H1 (cell line): ENCODE measurements around the gene GSTM3. TPM values are rescaled to one million over a fixed set of nuclear protein-coding genes. Genes with fewer than 3 reads are reported as not detected.
A peak's percentile ranks its signal among the peaks of the same experiment; 100 is the strongest.

Source experiments
- CTCF ChIA-PET: fragments of 300-600 bp; sonication (Branson Sonifier 250); formaldehyde crosslinking; loops from one replicate; lab custom pipeline; 2021; ENCODE audit not compliant: partially characterized antibody; lab: Charles Lee
- POLR2A ChIA-PET: fragments of 300-600 bp; sonication (Branson Sonifier 250); formaldehyde crosslinking; loops from one replicate; lab custom pipeline; 2021; ENCODE audit warnings: inconsistent platforms; ENCODE audit not compliant: partially characterized antibody; lab: Charles Lee
- DNase-seq, 2 experiments: peaks; one replicate each; pipeline versions ENCODE4 v3.0.0 to v3.0.0-alpha.2; 2010 to 2022; ENCODE audit warnings: low spot score in 2 of 2, low read depth in 1 of 2, mixed read lengths in 1 of 2
- FAIRE-seq: peaks from 2 replicates; lab custom pipeline; 2011; peaks lifted over from hg19 to GRCh38; lab: Jason Lieb, UNC
- H2AFZ ChIP-seq: 2 replicates; pipeline ENCODE4 v1.8.1; 2012; ENCODE audit warnings: low read length, inconsistent platforms
- H2AK5ac ChIP-seq: 2 replicates; pipeline ENCODE4 v1.6.1; 2013; ENCODE audit warnings: low read depth, low read length
- H2BK120ac ChIP-seq: replicated peaks from 2 replicates; pipeline ENCODE3; 2013; ENCODE audit warnings: low read depth, low read length, inconsistent platforms
- H2BK12ac ChIP-seq: 2 replicates; pipeline ENCODE4 v1.6.1; 2013; ENCODE audit warnings: low read depth, low read length
- H2BK15ac ChIP-seq: 2 replicates; pipeline ENCODE4 v1.6.1; 2013; ENCODE audit warnings: low read length
- H2BK20ac ChIP-seq: 2 replicates; pipeline ENCODE4 v1.6.1; 2013; ENCODE audit warnings: low read length
- H2BK5ac ChIP-seq: 2 replicates; pipeline ENCODE4 v1.6.1; 2013; ENCODE audit warnings: low read depth, low read length
- H3K14ac ChIP-seq: 2 replicates; pipeline ENCODE4 v1.6.1; 2013; ENCODE audit warnings: inconsistent platforms; ENCODE audit not compliant: insufficient read length
- H3K18ac ChIP-seq: 2 replicates; pipeline ENCODE4 v1.6.1; 2013; ENCODE audit warnings: low read length; ENCODE audit errors: extremely low read depth
- H3K23ac ChIP-seq: 2 replicates; pipeline ENCODE4 v1.6.1; 2013; ENCODE audit warnings: inconsistent platforms; ENCODE audit not compliant: insufficient read length
- H3K23me2 ChIP-seq: 2 replicates; pipeline ENCODE4 v1.6.1; 2013; ENCODE audit warnings: low read depth, low read length
- H3K27ac ChIP-seq: 2 replicates; pipeline ENCODE4 v1.6.1; 2011; ENCODE audit warnings: low read depth, low read length, inconsistent platforms
- H3K27me3 ChIP-seq, 4 experiments: replicated peaks in 1 of 4; 1 replicate in 1 of 4; 2 replicates in 3 of 4; pipeline versions ENCODE4 v1.6.1 to v1.8.1; 2011 to 2013; ENCODE audit warnings: low read length in 3 of 4, mild to moderate bottlenecking in 3 of 4, inconsistent platforms in 2 of 4, mixed read lengths in 2 of 4, moderate library complexity in 1 of 4; ENCODE audit not compliant: control insufficient read depth in 3 of 4, insufficient read depth in 3 of 4; ENCODE audit errors: extremely low read depth in 1 of 4
- H3K36me3 ChIP-seq, 4 experiments: 2 replicates each; pipeline versions ENCODE4 v1.6.1 to v1.8.1; 2011 to 2013; ENCODE audit warnings: mild to moderate bottlenecking in 4 of 4, low read length in 3 of 4, moderate library complexity in 2 of 4, control low read depth in 1 of 4, inconsistent platforms in 1 of 4; ENCODE audit not compliant: insufficient read depth in 4 of 4, control insufficient read depth in 2 of 4
- H3K4ac ChIP-seq: replicated peaks from 2 replicates; pipeline ENCODE3; 2013; ENCODE audit warnings: low read length, low read depth, mixed read lengths, inconsistent platforms; ENCODE audit not compliant: insufficient read length
- H3K4me1 ChIP-seq, 4 experiments: replicated peaks in 1 of 4; 1 replicate in 1 of 4; 2 replicates in 3 of 4; pipeline versions ENCODE4 v1.6.1 to v1.8.1; 2011 to 2013; ENCODE audit warnings: low read length in 3 of 4, inconsistent platforms in 2 of 4, mixed read lengths in 1 of 4; ENCODE audit not compliant: insufficient read depth in 4 of 4, control insufficient read depth in 3 of 4
- H3K4me2 ChIP-seq, 2 experiments: 2 replicates each; pipeline versions ENCODE4 v1.6.1 to v1.8.1; 2011 to 2013; ENCODE audit warnings: low read depth in 2 of 2, low read length in 2 of 2, control low read depth in 1 of 2, inconsistent platforms in 1 of 2, mild to moderate bottlenecking in 1 of 2; ENCODE audit not compliant: insufficient read depth in 1 of 2
- H3K4me3 ChIP-seq, 4 experiments: fragments of 200-600, 300-600 bp in 1 of 4; sonication (generic), shearing (Covaris generic), sonication (Bioruptor Twin) in 1 of 4; 2 replicates each; pipeline versions ENCODE4 v1.5.1 to v1.8.1; 2011 to 2016; ENCODE audit warnings: low read length in 4 of 4, low read depth in 3 of 4, control low read depth in 2 of 4, inconsistent platforms in 2 of 4, mild to moderate bottlenecking in 2 of 4, mixed read lengths in 1 of 4, moderate library complexity in 1 of 4; ENCODE audit not compliant: insufficient read depth in 2 of 4; ENCODE audit errors: extremely low read depth in 1 of 4
- H3K56ac ChIP-seq: replicated peaks from 2 replicates; pipeline ENCODE3; 2013; ENCODE audit warnings: low read depth, mild to moderate bottlenecking, mixed read lengths, low read length, inconsistent platforms; ENCODE audit not compliant: insufficient read length
- H3K79me1 ChIP-seq: 2 replicates; pipeline ENCODE4 v1.6.1; 2013; ENCODE audit warnings: low read depth, low read length, control low read depth
- H3K79me2 ChIP-seq, 2 experiments: 2 replicates each; pipeline versions ENCODE4 v1.6.1 to v1.8.1; 2012 to 2013; ENCODE audit warnings: low read length in 2 of 2, mild to moderate bottlenecking in 2 of 2, inconsistent platforms in 1 of 2; ENCODE audit not compliant: insufficient read depth in 2 of 2, control insufficient read depth in 1 of 2
- H3K9ac ChIP-seq, 4 experiments: replicated peaks in 1 of 4; 1 replicate in 1 of 4; 2 replicates in 3 of 4; pipeline versions ENCODE4 v1.6.1 to v1.8.1; 2011 to 2013; ENCODE audit warnings: low read depth in 3 of 4, low read length in 3 of 4, control low read depth in 2 of 4, mild to moderate bottlenecking in 2 of 4, moderate library complexity in 2 of 4, inconsistent platforms in 1 of 4; ENCODE audit errors: extremely low read depth in 1 of 4
- H3K9me3 ChIP-seq, 2 experiments: 2 replicates each; pipeline versions ENCODE4 v1.6.1 to v1.8.1; 2012 to 2013; ENCODE audit warnings: mild to moderate bottlenecking in 2 of 2, moderate library complexity in 2 of 2, control low read depth in 1 of 2, inconsistent platforms in 1 of 2, low read depth in 1 of 2, low read length in 1 of 2, mixed read lengths in 1 of 2; ENCODE audit not compliant: insufficient read depth in 2 of 2
- H4K20me1 ChIP-seq, 2 experiments: replicated peaks in 1 of 2; 2 replicates each; pipeline versions ENCODE3 to v1.8.1; 2011 to 2013; ENCODE audit warnings: inconsistent platforms in 2 of 2, low read length in 2 of 2, mild to moderate bottlenecking in 1 of 2; ENCODE audit not compliant: insufficient read depth in 2 of 2, control insufficient read depth in 1 of 2
- H4K5ac ChIP-seq: 2 replicates; pipeline ENCODE4 v1.6.1; 2013; ENCODE audit warnings: low read length, low read depth, mixed read lengths, inconsistent platforms; ENCODE audit not compliant: insufficient read length
- H4K8ac ChIP-seq: 2 replicates; pipeline ENCODE4 v1.8.0; 2013; ENCODE audit warnings: mild to moderate bottlenecking, moderate library complexity, low read length, inconsistent platforms; ENCODE audit not compliant: insufficient read depth; ENCODE audit errors: extremely low read depth
- H4K91ac ChIP-seq: replicated peaks from 2 replicates; pipeline ENCODE3; 2013; ENCODE audit warnings: low read length, mixed read lengths, inconsistent platforms; ENCODE audit not compliant: insufficient read length
- EP300 ChIP-seq, 2 experiments: IDR thresholded peaks; 1 replicate in 1 of 2; 2 replicates in 1 of 2; pipeline ENCODE4 v1.6.1; 2011 to 2012; ENCODE audit warnings: low read depth in 2 of 2, low read length in 2 of 2, mild to moderate bottlenecking in 2 of 2, borderline replicate concordance in 1 of 2, inconsistent platforms in 1 of 2, moderate library complexity in 1 of 2
- POLR2AphosphoS5 ChIP-seq: IDR thresholded peaks from 2 replicates; pipeline ENCODE4 v1.6.1; 2011; ENCODE audit warnings: low read depth, low read length
- TCF12 ChIP-seq: IDR thresholded peaks from 2 replicates; pipeline ENCODE4 v1.6.1; 2011; ENCODE audit warnings: low read depth, mild to moderate bottlenecking, low read length
- WGBS, 2 experiments: shearing (Covaris generic) in 1 of 2; methylation state at CpG; one replicate each; pipeline versions ENCODE4 v1.1.6 to v1.1.7; 2013 to 2015; ENCODE audit warnings: low lambda C conversion rate in 2 of 2, mixed read lengths in 2 of 2, inconsistent platforms in 1 of 2, low coverage in 1 of 2, missing lambda C conversion rate in 1 of 2; ENCODE audit not compliant: insufficient replicate concordance in 2 of 2, insufficient coverage in 1 of 2, insufficient read length in 1 of 2; ENCODE audit errors: extremely low coverage in 1 of 2, missing lambda C conversion rate in 1 of 2; 5-methylcytosine and 5-hydroxymethylcytosine counted together
- polyA plus RNA-seq, 7 experiments: library from polyadenylated mRNA; depleted of rRNA in 3 of 7; stranded (reverse) in 5 of 7; unstranded in 2 of 7; fragments of >200 nt in 5 of 7; fragments of 200-250 nt in 2 of 7; gene quantifications; 1 replicate in 5 of 7; 2 replicates in 1 of 7; 4 replicates in 1 of 7; pipeline versions ENCODE4 v1.2.1 to v1.2.3, GENCODE V29; 2011 to 2013; ENCODE audit warnings: missing spikeins in 2 of 7, mixed read lengths in 2 of 7
- total RNA-seq: library from RNA; stranded (reverse); fragmentation: NEBNext Ultra II Directional; extraction: Animal tissue kit (Norgen Biotek cat#: 25700); gene quantifications from 2 replicates; pipeline ENCODE4 v1.2.1, GENCODE V29; 2021

The GSTM3 gene
- total and polyA plus RNA-seq, 2 of the 8 experiments (the other 6 are each of a cell fraction or from before 2014, with no cell fraction given), result 2.2 to 5.1 TPM

GRCh38 chr1:109730666-109731065 is 10.2 kb downstream of the GSTM3 start:
- Histone ChIP-seq H2BK15ac (no peak overlapping the region), H4K91ac (no peak overlapping the region), H3K27ac (no peak overlapping the region), H3K9ac (no peak overlapping the region), H2BK12ac (no peak overlapping the region), H3K79me1 (no peaks in the 10 kb centered on the region), H3K4me1 (no peaks in the 10 kb centered on the region), H4K20me1 (no peaks in the 10 kb centered on the region), H3K4me2 (no peak overlapping the region), H2AK5ac (no peak overlapping the region), H3K4ac (no peak overlapping the region), H3K23ac (no peak overlapping the region), H3K23me2 (no peaks in the 10 kb centered on the region), H2BK20ac (no peak overlapping the region), H3K79me2 (no peaks in the 10 kb centered on the region), H2AFZ (no peak overlapping the region), H3K9me3 (peaks cover 7% of the 10 kb centered on the region in 2 experiments), H4K5ac (no peak overlapping the region), H3K14ac (no peak overlapping the region), H3K36me3 (no peaks in the 10 kb centered on the region), H3K4me3 (no peak overlapping the region), H3K18ac (no peak overlapping the region)
- ChIA-PET POLR2A (no interaction called here), CTCF (interaction anchor here (2.6 kb wide), 1 partner anchor 90 kb away, joined by 7 read pairs; no protein-coding TSS in a partner anchor)
- no peak for DNase-seq
- no peak for TF ChIP-seq EP300 (IDR thresholded peaks at IDR 0.05; ENCODE audit: borderline replicate concordance in 1 of 2, low read depth in 2 of 2, low read length in 2 of 2)
- no peak for TF ChIP-seq POLR2AphosphoS5
- TF ChIP-seq TCF12, result peak; percentile 42; the same call in 1 of the 2 replicates
- TF ChIP-seq, all 59 proteins: peak for 1
- peaks cover 0 to 2% (median 0%) of the 10 kb centered on the region in 4 experiments; a peak in 1 of 7 replicates for H3K27me3 ChIP-seq
- no peak overlapping the region for H4K8ac ChIP-seq
- whole genome bisulfite sequencing, 2 experiments, result 92% methylated on average over 6 of the region's 6 CpGs; no CpG with 5 or more reads in 1 of the 2 experiments
- no peak for FAIRE-seq
- H2BK5ac ChIP-seq, result no peak overlapping the region
- no peak overlapping the region for H2BK120ac ChIP-seq
- no peak overlapping the region for H3K56ac ChIP-seq
